Hematopoietic multipotent progenitor cell treated with erythropoietin and hydrocortisone succinate and interleukin-3 and kit ligand, for 8 days (in vitro differentiated cells): ENCODE data around the gene ERGIC1.
"Not testable (repeated sequence)": the region's sequence is repeated elsewhere in the genome, so short reads cannot be mapped to it uniquely, and the experiment has no call there.

Experiments
- DNase-seq: peaks from one replicate; pipeline ENCODE4 v3.0.0-alpha.2; 2015

Gene ERGIC1

DNA sequence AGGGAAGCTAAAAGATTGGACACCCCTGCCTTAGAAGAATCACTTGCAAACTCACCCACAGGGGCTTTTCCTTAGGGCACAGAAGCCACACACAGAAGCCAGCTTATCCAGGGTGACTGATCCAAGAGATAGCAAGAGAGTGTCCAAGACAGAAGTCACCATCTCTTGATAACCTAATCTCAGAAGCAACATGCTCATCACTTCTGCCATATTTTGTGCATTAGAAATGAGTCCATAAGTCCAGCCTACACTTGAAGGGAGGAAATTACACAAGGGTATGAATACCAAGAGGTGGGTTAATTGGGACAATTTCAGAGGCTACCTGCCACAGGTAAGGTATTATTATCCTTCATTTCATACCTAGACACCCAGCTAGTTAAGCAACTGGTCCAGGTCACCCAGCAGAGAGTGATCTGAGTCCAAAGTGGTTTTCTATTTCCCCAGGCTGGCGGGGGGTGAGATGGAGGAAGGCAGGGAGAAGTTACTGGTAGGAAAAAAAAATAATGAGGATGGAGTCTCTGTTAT is 3.7 kb upstream of the ERGIC1 start:
- DNase-seq, result no peak

DNA sequence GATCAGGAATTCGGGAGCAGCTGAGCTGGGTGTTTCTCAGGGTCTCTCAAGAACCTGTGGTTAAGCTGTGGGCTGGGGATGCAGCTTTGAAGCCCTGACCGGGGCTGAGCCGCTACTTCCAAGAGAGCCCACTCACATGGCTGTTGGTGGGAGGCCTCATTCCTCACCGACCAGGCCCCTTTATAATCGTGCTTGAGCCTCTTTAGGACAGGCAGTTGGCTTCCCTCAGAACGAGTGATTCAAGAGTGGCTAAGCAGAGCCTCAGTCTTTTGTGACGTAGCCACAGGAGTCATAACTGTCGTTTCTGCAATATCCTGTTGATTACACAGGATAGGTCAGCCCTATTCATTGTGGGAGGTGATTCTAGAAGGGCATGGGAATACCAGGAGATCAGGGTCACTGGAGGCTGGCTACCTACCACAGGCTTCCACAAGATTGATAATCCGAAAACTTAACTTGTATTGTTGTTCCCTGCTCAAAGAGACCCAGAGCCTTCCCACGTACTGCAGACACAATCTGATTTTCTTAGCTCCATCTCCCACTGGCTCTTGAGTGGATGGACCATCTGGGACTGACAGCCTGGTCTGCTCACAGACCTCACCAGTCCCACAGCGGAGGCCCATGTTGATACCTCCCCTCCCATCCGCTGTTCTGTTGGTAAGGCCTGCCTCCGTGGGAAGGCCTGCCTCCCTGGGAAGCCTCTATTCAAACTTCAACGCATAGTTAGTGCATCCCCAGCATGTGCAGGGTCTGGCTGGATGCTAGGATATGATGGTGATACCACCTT is 3.0 kb upstream of the ERGIC1 start:
- DNase-seq, result no peak

DNA sequence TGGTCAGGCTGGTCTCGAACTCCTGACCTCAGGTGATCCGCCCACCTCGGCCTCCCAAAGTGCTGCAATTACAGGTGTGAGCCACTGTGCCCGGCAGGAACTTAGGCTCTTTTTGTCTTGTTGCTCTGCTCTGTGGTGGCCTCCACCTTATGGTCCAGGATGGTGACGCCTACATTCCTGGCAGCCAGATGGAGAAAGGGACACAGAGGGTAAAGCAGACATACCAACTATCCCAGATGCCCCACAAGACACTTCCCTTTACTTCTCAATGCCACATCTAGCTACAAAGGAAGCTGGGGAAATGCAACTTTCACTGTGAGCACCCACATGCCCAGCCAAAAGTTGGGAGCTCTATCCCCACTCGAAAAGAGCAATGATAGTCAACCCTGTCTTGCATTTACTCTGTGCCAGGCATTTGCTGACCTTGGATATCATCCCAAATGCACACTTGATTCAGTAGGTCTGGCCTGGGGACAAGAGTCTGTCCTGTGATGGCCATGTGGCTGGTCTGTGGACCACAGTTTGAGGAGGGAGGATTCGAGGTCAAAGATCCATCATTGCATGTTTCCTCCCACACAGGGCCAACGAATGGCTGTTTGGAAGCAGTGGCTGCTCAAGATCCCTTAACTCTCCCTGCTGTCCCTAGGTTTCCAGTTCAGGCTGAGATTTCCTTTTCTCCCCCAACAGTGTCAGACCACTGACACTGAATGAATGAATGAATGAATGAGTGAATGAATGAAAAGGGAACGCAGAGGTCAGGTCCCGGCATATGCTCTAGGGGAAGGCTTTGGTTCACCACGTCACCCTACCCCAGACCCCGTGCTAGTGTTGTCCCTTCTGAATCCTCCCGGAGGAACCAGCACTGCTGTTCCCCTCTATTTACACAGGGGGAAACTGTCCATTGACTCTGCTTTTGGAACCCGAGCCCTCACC is 1.4 kb upstream of the ERGIC1 start:
- no peak for DNase-seq

DNA sequence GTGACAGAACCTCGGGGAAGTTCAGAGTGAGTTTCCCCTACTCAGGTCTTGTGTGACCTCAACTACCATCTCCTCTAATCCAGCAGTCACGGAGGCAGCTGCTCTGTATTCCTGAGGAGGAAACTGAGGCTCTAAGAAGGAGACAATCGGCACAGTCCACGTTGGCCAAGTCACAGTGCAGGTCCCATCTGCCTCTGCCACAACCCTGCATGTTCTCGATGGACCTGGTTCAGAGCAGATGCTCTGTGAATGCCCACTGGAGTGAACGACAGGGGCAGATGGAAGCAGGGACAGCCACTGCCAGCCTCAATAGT is 722 bp upstream of the ERGIC1 start:
- no peak for DNase-seq

DNA sequence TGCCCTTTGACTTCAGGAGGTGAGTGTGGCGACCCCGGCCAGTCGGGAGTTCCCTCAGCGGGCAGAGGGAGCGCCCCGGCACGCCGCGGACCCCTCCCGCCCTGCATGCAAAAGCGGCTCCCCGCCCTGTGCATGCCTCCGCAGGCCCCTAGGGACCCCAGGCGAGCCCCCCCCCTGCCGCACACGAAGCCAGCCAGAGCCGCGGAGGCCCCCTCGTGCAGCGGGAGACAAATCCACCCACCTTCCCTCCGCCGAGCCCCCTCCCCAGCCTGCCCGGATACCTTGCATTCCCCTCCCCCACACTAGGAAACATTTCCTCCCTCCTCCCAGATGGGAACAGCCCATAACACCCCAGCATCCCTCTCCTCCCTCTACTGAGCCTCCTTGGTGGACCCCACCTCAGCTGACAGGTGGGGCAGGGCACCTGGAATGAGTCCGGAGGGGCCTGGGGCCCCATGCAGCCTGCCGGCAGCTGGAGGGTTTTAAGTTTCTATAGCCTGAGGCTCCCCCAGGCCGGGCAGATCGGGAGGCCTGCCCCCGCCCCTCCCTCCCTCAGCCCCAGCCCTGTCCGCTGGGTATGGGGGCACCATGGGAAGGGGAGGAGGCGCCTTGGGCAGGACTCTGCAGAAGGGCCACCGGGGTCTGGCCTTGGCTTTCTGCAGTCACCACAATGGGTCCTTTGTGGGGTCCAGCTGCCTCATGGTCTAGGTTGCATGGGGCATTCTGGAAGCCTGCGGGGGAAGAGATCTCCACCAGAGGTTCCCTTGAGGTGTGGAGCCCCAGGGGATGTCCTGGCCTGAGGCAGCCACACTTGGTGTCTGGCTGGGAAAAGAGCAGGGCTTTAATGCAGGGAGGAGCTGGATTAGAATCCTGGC is 601 bp downstream of the ERGIC1 start:
- peak; percentile 17 for DNase-seq

DNA sequence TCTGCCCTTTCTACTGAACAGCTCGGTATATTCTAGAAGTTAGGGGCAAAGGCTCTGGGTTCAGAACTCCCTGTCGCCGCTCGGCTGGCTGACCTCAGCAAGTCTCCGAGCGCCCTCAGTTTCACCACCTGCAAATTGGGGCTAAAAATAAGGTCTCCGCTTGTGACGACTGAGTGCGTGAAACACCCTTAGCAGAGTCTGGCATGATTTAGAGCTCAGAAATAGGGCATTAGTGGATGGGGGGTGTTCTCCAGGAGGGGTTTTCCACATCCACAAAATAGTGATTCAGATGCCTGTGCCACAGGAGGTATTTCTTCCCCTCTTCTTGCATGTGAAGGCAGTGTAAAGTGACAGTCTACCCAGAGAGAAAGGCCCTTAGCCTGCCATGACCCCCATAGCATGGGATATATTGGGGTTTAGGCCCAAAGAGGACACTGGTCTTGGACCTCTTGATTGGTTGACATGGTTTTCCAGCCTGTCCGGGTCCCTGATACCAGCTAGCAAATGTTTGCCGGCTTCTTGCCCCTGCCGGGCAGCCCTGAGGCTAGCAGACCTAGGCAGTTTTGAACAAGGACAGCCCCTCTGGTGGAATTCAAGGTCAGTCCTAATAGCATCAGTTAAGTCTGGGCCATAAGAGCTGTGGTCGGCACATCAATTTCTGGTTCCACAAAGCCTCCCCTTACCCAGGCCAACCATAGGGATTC is 1.4 kb downstream of the ERGIC1 start:
- no peak for DNase-seq

DNA sequence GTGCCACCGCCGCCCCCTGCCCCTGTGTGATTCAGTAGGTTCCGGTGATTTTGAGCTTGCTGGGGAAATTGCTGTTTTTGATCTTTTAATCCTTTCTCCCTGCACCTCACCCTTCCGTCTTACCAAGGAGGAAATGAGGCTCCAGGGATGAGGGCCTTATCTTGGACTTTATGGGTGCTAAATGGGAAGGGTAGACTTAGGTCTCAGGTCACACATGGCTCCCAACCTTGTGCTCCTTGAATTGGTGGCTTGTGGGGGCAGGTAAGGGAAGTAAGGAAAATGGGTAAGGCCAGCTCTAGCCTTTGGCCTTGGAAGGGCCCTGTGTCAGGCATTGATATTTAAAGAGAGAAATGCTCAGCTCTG is 1.9 kb downstream of the ERGIC1 start:
- DNase-seq, result no peak

DNA sequence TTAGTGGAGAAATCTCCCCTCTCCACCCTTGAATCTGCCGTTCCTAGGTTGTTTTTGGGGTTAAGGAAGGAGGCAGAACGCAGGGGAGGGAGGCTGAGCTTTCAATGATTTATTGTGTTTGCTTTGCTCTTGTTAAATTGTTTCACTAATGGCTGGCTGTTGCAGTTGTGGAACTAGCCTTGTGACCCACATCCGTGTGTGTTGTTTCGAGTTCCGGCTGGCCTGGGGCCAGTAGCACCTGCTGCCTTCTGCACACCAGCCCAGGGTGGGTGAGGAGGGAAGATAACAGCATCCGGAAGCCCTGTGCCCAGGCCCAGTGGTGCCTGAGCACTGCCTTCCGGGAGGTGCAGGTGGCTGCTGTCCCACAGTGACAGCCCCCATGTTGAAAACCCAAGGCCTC is 3.6 kb downstream of the ERGIC1 start:
- DNase-seq, result peak; percentile 87

DNA sequence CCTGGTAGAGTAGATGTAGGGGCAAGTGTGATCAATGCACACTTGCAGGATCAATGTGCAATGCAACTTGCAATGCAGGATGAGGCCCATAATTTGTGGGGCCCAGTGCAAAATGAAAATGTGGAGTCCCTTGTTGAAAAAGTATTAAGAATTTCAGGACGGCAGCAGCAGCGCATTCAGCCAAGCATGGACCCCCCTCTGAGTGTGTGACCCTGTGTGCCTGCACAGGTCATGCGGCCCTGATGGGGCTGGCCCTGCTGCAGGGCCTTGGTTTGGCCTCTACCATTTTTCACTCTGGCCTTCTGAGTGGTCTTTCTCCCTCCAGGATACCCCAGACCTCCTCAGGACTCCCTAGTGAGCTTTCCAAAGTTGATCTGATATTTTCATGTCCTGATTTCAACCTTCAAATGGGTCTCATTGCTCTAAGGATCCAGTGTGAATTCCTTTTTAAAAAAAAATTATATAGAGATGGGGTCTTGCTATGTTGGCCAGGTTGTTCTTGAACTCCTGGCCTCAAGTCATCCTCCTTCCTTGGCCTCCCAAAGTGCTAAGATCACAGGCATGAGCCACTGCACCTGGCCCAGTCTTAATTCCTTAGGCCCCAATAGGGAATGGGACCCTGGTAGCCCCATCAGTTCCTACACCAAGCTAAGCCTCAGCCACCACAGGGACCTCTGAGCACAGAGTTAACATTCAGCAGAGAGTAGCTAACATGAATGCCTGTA is 4.3 kb downstream of the ERGIC1 start:
- no peak for DNase-seq

DNA sequence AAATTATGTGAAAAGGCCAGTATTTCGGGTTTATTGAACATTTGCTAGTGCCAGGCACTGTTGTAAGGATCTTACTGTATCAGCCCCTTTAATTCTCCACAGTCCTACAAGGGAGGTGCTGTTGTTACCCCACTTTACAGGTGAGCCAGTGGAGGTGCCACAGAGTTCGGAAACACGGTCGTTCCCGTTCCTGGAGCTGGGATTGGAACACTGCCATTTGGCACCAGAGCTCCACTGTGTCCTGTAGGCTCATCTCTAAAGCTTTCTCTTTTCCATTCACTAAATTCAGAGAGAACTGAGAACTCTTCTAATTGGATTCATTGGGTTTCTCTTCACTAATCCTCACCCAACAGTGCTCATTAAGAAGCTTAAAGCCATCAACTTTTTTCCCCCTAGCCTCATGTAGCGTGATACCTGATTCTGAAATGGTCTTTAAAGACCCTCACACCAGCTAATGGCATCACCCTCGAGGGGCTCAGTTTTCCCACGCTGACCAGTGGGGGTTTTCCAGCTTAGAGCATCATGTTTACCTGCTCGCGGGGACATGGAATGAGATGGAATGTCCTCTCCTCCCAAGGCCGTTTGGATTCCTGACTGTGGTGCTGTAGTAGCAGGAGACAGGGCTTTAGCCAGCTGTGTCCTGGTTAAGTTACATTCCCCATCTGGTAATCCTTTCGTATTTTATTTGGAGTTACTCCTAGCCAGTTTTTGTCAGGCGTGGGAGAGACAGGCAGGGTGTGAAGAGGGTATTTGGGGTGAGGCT is 5.8 kb downstream of the ERGIC1 start:
- no peak for DNase-seq

DNA sequence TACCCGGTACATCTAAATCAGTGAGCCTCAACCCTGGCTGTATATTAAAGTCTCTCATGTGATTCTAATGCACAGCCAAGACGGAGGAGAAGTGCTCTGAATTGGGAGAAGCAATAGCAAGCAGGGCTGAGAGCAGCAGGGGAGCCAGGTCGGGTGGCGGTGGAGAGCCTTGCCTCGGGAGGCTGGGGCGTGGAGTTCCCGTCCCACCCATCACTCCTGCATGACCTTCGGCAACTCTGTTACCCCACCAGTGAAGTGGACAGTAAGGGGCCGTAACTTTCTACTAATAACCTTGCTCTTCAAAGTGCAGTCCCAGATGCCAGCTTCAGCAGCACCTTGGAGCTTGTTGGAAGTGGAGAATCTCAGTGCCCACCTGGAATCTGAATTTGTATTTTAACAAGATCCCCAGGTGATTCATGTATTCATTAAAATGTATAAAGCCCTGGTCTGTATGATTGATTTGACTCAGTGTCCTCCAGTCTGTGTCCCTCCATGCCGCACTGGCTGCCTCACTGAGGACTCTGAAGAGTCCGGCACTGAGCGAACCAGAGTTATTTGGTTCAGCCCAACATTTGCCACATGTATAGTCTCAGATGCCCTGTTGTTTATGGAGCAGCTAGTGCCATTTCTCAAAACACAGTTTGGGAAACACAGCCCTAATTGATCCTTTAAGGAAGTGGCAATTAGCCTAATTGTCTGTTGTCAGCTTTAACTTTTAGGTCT is 6.5 kb downstream of the ERGIC1 start:
- no peak for DNase-seq

DNA sequence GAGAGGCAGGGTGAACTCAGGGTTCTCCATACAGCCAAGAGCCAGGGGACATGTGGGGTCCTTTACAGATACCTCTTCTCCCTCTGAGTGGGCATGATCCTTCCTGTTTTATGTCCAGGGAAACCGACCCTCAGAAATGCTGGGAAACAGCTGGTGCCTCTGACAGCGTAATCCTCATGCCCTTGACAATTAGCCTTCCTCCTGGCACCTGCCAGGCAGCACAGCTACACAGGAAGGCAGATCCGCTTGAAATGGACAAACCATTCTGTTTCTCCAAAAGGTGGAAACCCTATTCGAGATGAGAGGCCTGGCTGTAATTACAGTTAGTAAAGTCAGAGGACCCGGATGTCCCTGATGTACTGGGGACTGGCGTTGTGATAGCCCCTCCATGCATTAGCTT is 7.2 kb downstream of the ERGIC1 start:
- no peak for DNase-seq

DNA sequence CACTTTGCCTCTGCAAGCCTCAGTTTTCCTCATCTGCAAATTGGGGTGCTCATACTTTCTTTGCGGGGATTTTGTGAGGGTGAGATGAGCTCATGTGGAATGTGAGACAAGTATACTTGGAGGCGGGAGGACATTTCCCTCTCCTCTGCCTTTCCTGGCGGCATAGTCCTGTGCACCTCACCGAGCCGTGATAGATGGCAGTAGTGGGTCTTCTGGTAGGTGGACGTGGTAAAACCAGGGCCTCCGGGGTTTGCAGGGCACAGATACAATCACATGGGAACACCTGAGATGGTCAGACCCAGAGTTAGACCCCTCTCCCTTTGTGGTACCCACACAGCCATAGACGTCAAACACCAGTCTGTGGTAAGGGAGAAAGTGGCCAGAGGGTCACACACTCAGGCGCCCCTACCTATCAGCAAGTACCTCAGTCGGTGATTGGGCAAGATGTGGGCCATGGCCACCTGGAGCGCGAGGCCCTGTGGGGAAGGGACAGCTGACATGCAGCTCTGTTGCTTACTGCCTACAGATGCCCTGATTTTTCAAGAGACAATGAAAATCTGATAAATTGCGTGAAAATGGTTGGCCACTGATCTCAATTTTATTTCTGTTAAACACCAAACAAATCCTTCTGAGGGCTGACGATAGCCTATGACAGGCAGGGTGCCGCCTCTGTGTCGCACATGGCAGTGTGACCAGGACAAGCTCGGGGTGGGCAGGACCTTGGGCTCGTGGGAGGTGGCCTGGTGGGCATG is 9.9 kb downstream of the ERGIC1 start:
- DNase-seq, result no peak

DNA sequence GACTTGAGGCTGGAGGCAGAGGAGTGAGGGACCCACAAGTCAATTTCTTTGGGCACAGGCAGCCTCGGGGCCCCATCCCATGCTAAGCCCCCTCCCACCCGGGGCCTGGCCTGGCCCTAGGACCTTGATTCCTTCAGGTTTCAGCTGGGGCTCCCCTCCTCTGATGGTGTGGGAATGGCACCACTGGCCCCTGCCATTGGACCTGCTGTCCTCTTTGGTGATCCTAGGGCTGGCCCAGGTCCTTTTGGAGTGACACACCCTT is 10.5 kb downstream of the ERGIC1 start:
- no peak for DNase-seq

DNA sequence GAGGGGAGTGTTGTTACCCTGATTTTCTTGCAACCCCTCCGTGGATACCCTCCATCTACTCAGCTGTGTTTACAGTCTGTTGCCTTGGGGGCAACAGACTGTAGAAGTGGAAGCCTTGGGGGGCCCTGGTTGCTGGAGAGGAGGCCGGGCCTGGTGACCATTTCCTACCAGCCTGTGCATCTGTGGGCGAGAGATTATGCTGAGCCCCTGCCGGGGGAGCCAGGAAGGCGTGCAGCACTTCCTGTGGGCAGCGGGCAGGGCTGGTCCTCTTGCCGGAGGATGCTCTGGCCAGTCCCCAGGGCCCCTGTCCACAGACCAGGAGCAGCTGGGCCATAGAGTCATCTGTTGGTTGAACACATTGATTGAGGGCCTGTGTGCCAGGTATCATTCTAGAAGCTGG is 11.1 kb downstream of the ERGIC1 start:
- DNase-seq, result no peak

DNA sequence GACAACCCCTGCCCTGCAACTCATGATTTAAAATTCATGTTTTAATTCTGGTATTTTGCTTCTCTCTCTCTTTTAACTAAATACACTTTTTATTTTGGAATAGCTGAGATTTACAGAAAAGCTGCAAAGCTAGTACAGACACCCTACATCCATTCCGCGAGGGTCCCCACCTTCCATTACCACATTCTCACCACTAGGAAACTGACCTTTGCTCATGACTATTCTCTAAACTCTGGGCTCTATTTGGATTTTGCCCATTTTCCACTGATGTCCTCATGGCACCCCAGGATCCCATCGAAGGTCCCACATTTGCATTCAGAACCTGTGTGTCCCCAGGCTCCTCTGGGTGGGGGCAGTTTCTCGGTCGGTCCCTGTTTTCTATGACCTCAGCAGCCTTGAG is 11.5 kb downstream of the ERGIC1 start:
- no peak for DNase-seq

DNA sequence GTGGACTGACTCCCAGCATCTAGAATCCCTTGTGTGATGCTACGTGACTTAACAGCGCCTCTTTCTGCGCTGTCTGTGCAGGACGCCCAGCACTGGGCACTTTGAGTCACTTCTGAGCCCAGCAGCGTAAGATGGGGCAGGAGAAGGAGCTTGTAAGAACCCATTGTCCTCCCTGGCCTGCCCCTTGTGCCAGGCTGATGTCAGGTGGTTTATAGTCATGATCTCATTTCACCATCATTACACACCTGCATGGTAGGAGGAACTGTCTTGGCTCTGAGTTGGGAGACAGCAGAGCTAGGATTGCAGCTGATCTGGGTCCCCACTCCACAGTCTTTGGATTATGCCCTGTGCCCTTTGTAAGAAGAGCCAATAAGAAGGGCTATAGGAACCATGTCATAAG is 12.2 kb downstream of the ERGIC1 start:
- no peak for DNase-seq

DNA sequence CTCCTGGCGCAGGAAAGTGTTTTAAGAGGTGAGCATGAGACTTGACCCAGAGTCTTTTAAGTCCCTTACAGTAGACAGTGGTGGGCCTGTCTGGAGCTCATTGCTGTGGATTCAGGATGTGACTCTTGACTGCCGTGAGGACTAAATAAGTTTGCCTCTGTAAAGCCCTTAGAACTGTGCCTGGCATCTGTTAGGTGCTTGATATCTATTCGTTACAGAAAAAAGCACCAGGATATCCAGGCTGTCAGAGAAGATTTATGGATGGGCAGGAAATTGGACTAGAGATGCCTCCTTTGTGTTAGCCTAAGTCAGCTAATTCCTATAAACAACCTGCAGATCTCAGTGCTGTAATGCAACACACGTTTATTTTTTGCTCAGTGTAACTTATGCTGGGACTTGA is 12.6 kb downstream of the ERGIC1 start:
- DNase-seq, result no peak

DNA sequence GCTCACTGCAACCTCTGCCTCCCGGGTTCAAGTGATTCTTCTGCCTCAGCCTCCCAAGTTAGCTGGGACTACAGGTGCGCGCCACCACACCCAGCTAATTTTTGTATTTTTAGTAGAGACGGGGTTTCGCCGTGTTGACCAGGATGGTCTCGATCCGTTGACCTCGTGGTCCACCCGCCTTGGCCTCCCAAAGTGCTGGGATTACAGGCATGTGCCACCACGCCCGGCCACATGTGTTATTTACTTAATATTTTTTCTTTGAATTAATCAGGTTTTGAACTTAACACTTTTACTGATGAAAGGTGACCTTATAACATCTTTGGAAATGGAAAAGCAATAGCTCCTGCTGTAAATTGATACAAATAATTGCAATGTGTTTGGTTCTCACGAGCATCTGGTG is 13.5 kb downstream of the ERGIC1 start:
- not testable (repeated sequence) for DNase-seq

DNA sequence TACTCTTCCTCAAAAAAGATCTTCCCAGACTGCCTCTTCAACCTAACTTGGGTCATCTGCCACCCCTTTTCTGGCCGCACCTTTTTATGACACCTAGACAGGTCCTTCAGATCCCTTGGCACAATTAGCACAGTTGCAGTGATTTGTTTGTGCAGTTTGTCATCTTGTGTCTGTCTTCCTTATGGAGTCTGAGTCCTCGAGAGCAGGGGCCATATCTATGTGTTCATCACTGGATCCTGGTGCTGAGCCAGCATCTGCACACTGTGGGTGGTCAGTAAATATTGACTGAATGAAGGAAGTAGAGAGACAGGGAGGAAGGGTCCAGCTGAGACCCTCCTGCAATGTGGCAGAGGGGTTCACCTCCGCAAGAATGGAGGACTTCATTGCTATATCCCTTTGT is 14.4 kb downstream of the ERGIC1 start:
- no peak for DNase-seq
